GM15510 (cell line): ENCODE data around the gene CELA2A.

ENCODE experiments used
- POLR2A ChIP-seq: IDR thresholded peaks from 3 replicates; pipeline ENCODE4 v1.6.1; 2011; ENCODE audit warnings: borderline replicate concordance; ENCODE audit not compliant: insufficient read length; ENCODE audit errors: extremely low read depth

CELA2A gene

GRCh38 chr1:15456313-15456954, at the start of gene CELA2A:
CELA2A (plus strand) TSS chr1:15456732; CDS start chr1:15456754, 22 bp downstream.
- TF ChIP-seq POLR2A, result no peak

GRCh38 chr1:15407580-15407979, 49.0 kb upstream of the CELA2A start:
- TF ChIP-seq POLR2A, result no peak

- TF ChIP-seq POLR2A, result no peak
These were observed 47.6 kb upstream of the CELA2A start for GRCh38 chr1:15408890-15409387.

GRCh38 chr1:15409388-15410222, 46.9 kb upstream of the CELA2A start, which contains the start of gene EFHD2:
EFHD2 (plus strand) TSS chr1:15409888; CDS start chr1:15409972, 84 bp downstream.
- TF ChIP-seq POLR2A, result peak; percentile 96

GRCh38 chr1:15410223-15410883, 46.2 kb upstream of the CELA2A start:
- no peak for TF ChIP-seq POLR2A

- no peak for TF ChIP-seq POLR2A
These were observed 45.7 kb upstream of the CELA2A start for GRCh38 chr1:15410884-15411245.

GRCh38 chr1:15411593-15412137, 44.9 kb upstream of the CELA2A start:
- TF ChIP-seq POLR2A, result no peak

GRCh38 chr1:15412175-15412800, 44.2 kb upstream of the CELA2A start:
- TF ChIP-seq POLR2A, result no peak

GRCh38 chr1:15412843-15413242, 43.7 kb upstream of the CELA2A start:
- no peak for TF ChIP-seq POLR2A

- no peak for TF ChIP-seq POLR2A
These were observed 42.7 kb upstream of the CELA2A start for GRCh38 chr1:15413563-15414444.

- TF ChIP-seq POLR2A, result no peak
These were observed 42.0 kb upstream of the CELA2A start for GRCh38 chr1:15414445-15414983.

- TF ChIP-seq POLR2A, result no peak
These were observed 39.2 kb upstream of the CELA2A start for GRCh38 chr1:15417059-15417934.
